HepG2 (cell line): ENCODE data around the gene PPP2R5C. TPM values are rescaled to one million over a fixed set of nuclear protein-coding genes. Genes with fewer than 3 reads are reported as not detected.

Experiments used
- ATAC-seq: fragments of 200-7000 bp; cut with Tn5 transposase; 3 replicates; pipeline ENCODE4 v1.9.1; 2020; ENCODE audit warnings: mild to moderate bottlenecking, moderate library complexity
- BruUV-seq: library from RNA; stranded (reverse); fragments of 400-500 nt; replicated peaks from 2 replicates; lab custom pipeline; 2021; lab: Mats Ljungman, UMichigan
- CTCF ChIA-PET: fragments of 300-600 bp; formaldehyde crosslinking; extraction: SDS; loops from one replicate; lab custom pipeline; 2021; ENCODE audit warnings: low total read pairs, inconsistent platforms, low intra/inter-chr PET ratio; lab: Yijun Ruan, JAX
- POLR2A ChIA-PET: fragments of 350-600 bp; sonication (Branson Sonifier 250); formaldehyde crosslinking; loops from one replicate; lab custom pipeline; 2020; ENCODE audit warnings: antibody characterized with exemption, inconsistent platforms; lab: Yijun Ruan, JAX
- DNase-seq: peaks from one replicate; pipeline ENCODE4 v3.0.0-alpha.2; 2015; ENCODE audit warnings: low spot score
- FAIRE-seq: peaks from 3 replicates; lab custom pipeline; 2011; peaks lifted over from hg19 to GRCh38; lab: Jason Lieb, UNC
- H2AFZ ChIP-seq: one replicate; pipeline ENCODE4 v1.6.1; 2011; ENCODE audit warnings: low read length, inconsistent platforms
- H3K27ac ChIP-seq: fragments of 300-600 bp; 3 replicates; pipeline ENCODE4 v1.8.0; 2011; ENCODE audit warnings: mixed run types, mild to moderate bottlenecking, mixed read lengths, low read length, inconsistent platforms; ENCODE audit not compliant: insufficient read depth; ENCODE audit errors: extremely low read length
- H3K27me3 ChIP-seq, 2 experiments: fragments of 200-600 bp in 1 of 2; 2 replicates in 1 of 2; 3 replicates in 1 of 2; pipeline versions ENCODE4 v1.6.0 to v1.8.0; 2011; ENCODE audit warnings: low read length in 2 of 2, mild to moderate bottlenecking in 2 of 2, moderate library complexity in 2 of 2, inconsistent platforms in 1 of 2; ENCODE audit not compliant: insufficient read depth in 2 of 2, control insufficient read depth in 1 of 2
- H3K36me3 ChIP-seq, 2 experiments: fragments of 200-600 bp in 1 of 2; replicated peaks in 1 of 2; 2 replicates in 1 of 2; 3 replicates in 1 of 2; pipeline versions ENCODE4 v1.5.1 to v1.8.0; 2011; ENCODE audit warnings: low read length in 2 of 2, inconsistent platforms in 1 of 2; ENCODE audit not compliant: insufficient read depth in 2 of 2, control insufficient read depth in 1 of 2
- H3K4me1 ChIP-seq: 2 replicates; pipeline ENCODE4 v1.5.1; 2012; ENCODE audit warnings: low read length, inconsistent platforms; ENCODE audit not compliant: insufficient read depth
- H3K4me2 ChIP-seq: 2 replicates; pipeline ENCODE4 v1.6.0; 2011; ENCODE audit warnings: low read depth, low read length, inconsistent platforms
- H3K4me3 ChIP-seq, 3 experiments: fragments of 200-600 bp in 1 of 3; sonication (generic), shearing (Covaris generic) in 1 of 3; replicated peaks in 1 of 3; 2 replicates each; pipeline ENCODE4 v1.5.1; 2011 to 2016; ENCODE audit warnings: low read length in 3 of 3, inconsistent platforms in 2 of 3, low read depth in 2 of 3, mild to moderate bottlenecking in 2 of 3, control low read depth in 1 of 3, mixed read lengths in 1 of 3; ENCODE audit not compliant: insufficient read depth in 1 of 3
- H3K79me2 ChIP-seq: one replicate; pipeline ENCODE4 v1.6.1; 2011; ENCODE audit warnings: low read length, inconsistent platforms; ENCODE audit not compliant: insufficient read depth
- H3K9ac ChIP-seq: 2 replicates; pipeline ENCODE4 v1.6.0; 2011; ENCODE audit warnings: mild to moderate bottlenecking, low read depth, low read length, inconsistent platforms; ENCODE audit not compliant: insufficient read depth
- H3K9me3 ChIP-seq: 2 replicates; pipeline ENCODE4 v1.5.1; 2012; ENCODE audit warnings: mild to moderate bottlenecking, low read length
- H4K20me1 ChIP-seq: 2 replicates; pipeline ENCODE4 v1.6.0; 2011; ENCODE audit warnings: inconsistent platforms, mild to moderate bottlenecking, low read length, moderate library complexity; ENCODE audit not compliant: insufficient read depth
- ARNTL ChIP-seq: sonication (generic); formaldehyde crosslinking; IDR thresholded peaks from 2 replicates; pipeline ENCODE4 v1.4.0; 2020; ENCODE audit warnings: mild to moderate bottlenecking, missing genetic modification reagents
- MAZ ChIP-seq, 2 experiments: sonication (generic) in 1 of 2; formaldehyde crosslinking in 1 of 2; IDR thresholded peaks; 2 replicates each; pipeline versions ENCODE4 v1.5.0 to v1.6.1; 2012 to 2020; ENCODE audit warnings: low read depth in 2 of 2, mild to moderate bottlenecking in 2 of 2, borderline replicate concordance in 1 of 2, improper control_type of control experiment in 1 of 2, low read length in 1 of 2, missing genetic modification reagents in 1 of 2, moderate library complexity in 1 of 2
- MIER3 ChIP-seq: IDR thresholded peaks from 2 replicates; pipeline ENCODE4 v1.6.1; 2016; ENCODE audit warnings: missing compliant biosample characterization, borderline replicate concordance
- MZF1 ChIP-seq: sonication (generic); formaldehyde crosslinking; IDR thresholded peaks from 2 replicates; pipeline ENCODE4 v1.8.1; 2023; ENCODE audit warnings: mild to moderate bottlenecking, missing genetic modification reagents, borderline replicate concordance
- NBN ChIP-seq: fragments of 450-650 bp; conservative IDR thresholded peaks from 2 replicates; pipeline ENCODE4 v1.6.1; 2017
- RFX5 ChIP-seq: IDR thresholded peaks from 2 replicates; pipeline ENCODE4 v1.6.1; 2011; ENCODE audit warnings: low read depth, low read length, improper control_type of control experiment
- SCMH1 ChIP-seq: sonication (generic); formaldehyde crosslinking; IDR thresholded peaks from 2 replicates; pipeline ENCODE4 v1.9.0; 2021; ENCODE audit warnings: missing genetic modification reagents, mild to moderate bottlenecking, borderline replicate concordance
- SUZ12 ChIP-seq: fragments of 150-350 bp; IDR thresholded peaks from 2 replicates; pipeline ENCODE4 v1.6.1; 2014; ENCODE audit warnings: low read depth, low read length
- TBX2 ChIP-seq: sonication (generic); formaldehyde crosslinking; IDR thresholded peaks from 2 replicates; pipeline ENCODE4 v1.5.0; 2020; ENCODE audit warnings: missing genetic modification reagents, mild to moderate bottlenecking, borderline replicate concordance
- ZBTB7B ChIP-seq: sonication (generic); formaldehyde crosslinking; IDR thresholded peaks from 2 replicates; pipeline ENCODE4 v1.4.0; 2020; ENCODE audit warnings: missing genetic modification reagents
- ZBTB8A ChIP-seq: sonication (generic); formaldehyde crosslinking; IDR thresholded peaks from 2 replicates; pipeline ENCODE4 v1.4.0; 2020; ENCODE audit warnings: mild to moderate bottlenecking, low read depth, missing genetic modification reagents, borderline replicate concordance
- ZNF230 ChIP-seq: sonication (generic); formaldehyde crosslinking; IDR thresholded peaks from 2 replicates; pipeline ENCODE4 v1.4.0; 2020; ENCODE audit warnings: mild to moderate bottlenecking, missing genetic modification reagents
- ZNF367 ChIP-seq: sonication (generic); formaldehyde crosslinking; IDR thresholded peaks from 2 replicates; pipeline ENCODE4 v1.4.0; 2020; ENCODE audit warnings: missing genetic modification reagents, borderline replicate concordance
- ZNF383 ChIP-seq: sonication (generic); formaldehyde crosslinking; IDR thresholded peaks from 2 replicates; pipeline ENCODE4 v1.4.0; 2020; ENCODE audit warnings: missing genetic modification reagents, mild to moderate bottlenecking, borderline replicate concordance
- ZNF788 ChIP-seq: sonication (generic); formaldehyde crosslinking; IDR thresholded peaks from 2 replicates; pipeline ENCODE4 v1.5.0; 2020; ENCODE audit warnings: mild to moderate bottlenecking, missing genetic modification reagents, borderline replicate concordance
- ZSCAN20 ChIP-seq: sonication (generic); formaldehyde crosslinking; IDR thresholded peaks from 2 replicates; pipeline ENCODE4 v1.4.0; 2020; ENCODE audit warnings: missing genetic modification reagents, mild to moderate bottlenecking, borderline replicate concordance
- ZSCAN22 ChIP-seq: sonication (generic); formaldehyde crosslinking; IDR thresholded peaks from 2 replicates; pipeline ENCODE4 v1.4.0; 2020; ENCODE audit warnings: mild to moderate bottlenecking, missing genetic modification reagents
- WGBS: methylation state at CpG from one replicate; pipeline ENCODE4 v1.1.6; 2017; ENCODE audit warnings: low lambda C conversion rate; 5-methylcytosine and 5-hydroxymethylcytosine counted together
- in situ Hi-C: cut with HindIII; loops from 2 replicates; pipeline ENCODE4 v1.10.0; 2017; ENCODE audit warnings: low pct_unique_long_range_greater_than_20kb; ENCODE audit not compliant: extremely low pct_ligation_motif_present
- intact Hi-C: fragments of 100-400 bp; cut with micrococcal nuclease; formaldehyde crosslinking; loops from one replicate; pipeline ENCODE4 v1.10.0; 2022; ENCODE audit not compliant: unreplicated experiment
- polyA plus RNA-seq, 8 experiments: library from polyadenylated mRNA; depleted of rRNA in 3 of 8; stranded (reverse) in 7 of 8; unstranded in 1 of 8; fragments of >200 nt; fragmentation: Illumina TruSeq in 4 of 8; extraction: Trizol in 4 of 8; gene quantifications; 2 replicates each; pipeline versions ENCODE4 v1.2.1 to v1.2.3, GENCODE V29; 2011 to 2016; ENCODE audit warnings: low read depth in 4 of 8, missing spikeins in 1 of 8, mixed read lengths in 1 of 8; ENCODE audit not compliant: insufficient read depth in 1 of 8
- total RNA-seq, 5 experiments: library from RNA; depleted of rRNA; stranded (reverse); fragments of >200 nt; fragmentation: Illumina TruSeq; extraction: Trizol; gene quantifications; 2 replicates each; pipeline ENCODE4 v1.2.3, GENCODE V29; 2016; ENCODE audit warnings: low read depth in 1 of 5

Gene PPP2R5C
- total and polyA plus RNA-seq, 2 of the 13 experiments (the other 11 are each of a cell fraction or from before 2014, with no cell fraction given) = 74.3 to 78.5 TPM

DNA sequence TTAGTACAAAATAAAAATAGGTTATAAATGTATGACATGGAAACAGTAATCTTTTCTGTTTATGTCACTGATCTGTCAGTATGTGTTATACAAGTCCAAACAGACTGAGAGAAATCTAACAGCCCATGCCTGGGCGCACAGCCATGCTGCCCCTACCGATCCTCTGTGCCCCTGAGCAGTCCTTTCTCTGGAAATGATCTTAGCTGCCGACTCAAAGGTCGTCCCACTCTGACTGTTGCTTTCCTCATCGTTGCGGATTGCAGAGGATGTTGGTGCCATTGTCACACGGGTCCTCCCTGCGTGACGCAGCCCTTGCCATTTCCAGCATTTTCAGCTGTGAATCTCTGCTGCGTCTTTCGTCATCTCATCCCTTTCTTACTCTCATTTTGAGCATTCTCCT is 119.9 kb downstream of the PPP2R5C start:
- no peak overlapping the region for H3K27ac ChIP-seq
- H3K4me2 ChIP-seq = no peak overlapping the region
- no peak for TF ChIP-seq ZSCAN20 (CRISPR knock-in tag)
- TF ChIP-seq SCMH1 (CRISPR knock-in tag) = no peak
- no peak for TF ChIP-seq SUZ12
- TF ChIP-seq ZNF367 = no peak
- no peak for TF ChIP-seq ZNF230 (CRISPR knock-in tag)
- no peak for TF ChIP-seq MIER3 (CRISPR knock-in tag)
- no peak for TF ChIP-seq RFX5
- TF ChIP-seq ZBTB8A (CRISPR knock-in tag) = no peak
- TF ChIP-seq MAZ (IDR thresholded peaks at IDR 0.05; ENCODE audit: borderline replicate concordance, low read depth, low read length) = no peak
- no peak for TF ChIP-seq MAZ (CRISPR knock-in tag; IDR thresholded peaks at IDR 0.05; ENCODE audit: low read depth)
- TF ChIP-seq TBX2 (CRISPR knock-in tag) = no peak
- TF ChIP-seq ZSCAN22 = no peak
- no peak for TF ChIP-seq ZNF383 (CRISPR knock-in tag)
- TF ChIP-seq ARNTL = no peak
- TF ChIP-seq ZBTB7B (CRISPR knock-in tag) = no peak
- TF ChIP-seq ZNF788 (CRISPR knock-in tag) = no peak
- no peak for TF ChIP-seq MZF1 (CRISPR knock-in tag)
- no peak for TF ChIP-seq NBN
- peaks cover 9 to 48% of the 10 kb centered on the region in 2 experiments; a peak in 4 of 5 replicates for H3K36me3 ChIP-seq
- ATAC-seq (no peak), DNase-seq (no peak), FAIRE-seq (no peak)
- in situ Hi-C loops (no loop called here), intact Hi-C loops (no loop called here)
- no peaks in the 10 kb centered on the region for H3K27me3 ChIP-seq
- peaks cover 2% of the 10 kb centered on the region; the same call in 1 of the 2 replicates for H4K20me1 ChIP-seq
- H3K4me1 ChIP-seq = peaks cover 14% of the 10 kb centered on the region; the same call in 1 of the 2 replicates
- no TSS peak for BruUV-seq
- WGBS = 92% methylated on average over 10 of the region's 11 CpGs
- no peak overlapping the region for H3K9ac ChIP-seq
- no peak overlapping the region for H2AFZ ChIP-seq
- no peak overlapping the region for H3K4me3 ChIP-seq
- POLR2A ChIA-PET = no interaction called here
- H3K79me2 ChIP-seq = peaks cover 3% of the 10 kb centered on the region
- no peaks in the 10 kb centered on the region for H3K9me3 ChIP-seq
- CTCF ChIA-PET = no interaction called here
